DMS 273 treated with DMSO at 0.1 percent for 48 hours (cell line): ENCODE results near the gene AUTS2.

Source experiments
- DNase-seq: peaks from one replicate; lab custom pipeline; 2025; lab: John Stamatoyannopoulos, UW

AUTS2 gene

GRCh38 chr7:70068531-70068930, 470.3 kb downstream of the AUTS2 start:
- no peak for DNase-seq

- no peak for DNase-seq
Measured at GRCh38 chr7:70069977-70070376, 471.7 kb downstream of the AUTS2 start.

- no peak for DNase-seq
Measured at GRCh38 chr7:70071766-70072165, 473.5 kb downstream of the AUTS2 start.

- DNase-seq = peak; percentile 90
Measured at GRCh38 chr7:70072220-70072619, 473.9 kb downstream of the AUTS2 start.

GRCh38 chr7:70076325-70076724, 478.1 kb downstream of the AUTS2 start:
- no peak for DNase-seq

GRCh38 chr7:70082099-70082611, 483.9 kb downstream of the AUTS2 start:
- no peak for DNase-seq

GRCh38 chr7:70091362-70091761, 493.1 kb downstream of the AUTS2 start:
- no peak for DNase-seq

GRCh38 chr7:70092314-70093204, 494.3 kb downstream of the AUTS2 start:
- peak; percentile 92 for DNase-seq

- peak; percentile 38 for DNase-seq
Measured at GRCh38 chr7:70093205-70093904, 495.1 kb downstream of the AUTS2 start.

- DNase-seq = no peak
Measured at GRCh38 chr7:70094831-70095230, 496.6 kb downstream of the AUTS2 start.

- DNase-seq = no peak
Measured at GRCh38 chr7:70097645-70098044, 499.4 kb downstream of the AUTS2 start.

GRCh38 chr7:70098133-70098561, 499.9 kb downstream of the AUTS2 start:
- DNase-seq = no peak

- DNase-seq = no peak
Measured at GRCh38 chr7:70098905-70099672, 500.8 kb downstream of the AUTS2 start.

- peak; percentile 18 for DNase-seq
Measured at GRCh38 chr7:70104243-70104642, 506.0 kb downstream of the AUTS2 start.

GRCh38 chr7:70113078-70113477, 514.8 kb downstream of the AUTS2 start:
- no peak for DNase-seq

- no peak for DNase-seq
Measured at GRCh38 chr7:70113536-70113935, 515.3 kb downstream of the AUTS2 start.

GRCh38 chr7:70114806-70115205, 516.5 kb downstream of the AUTS2 start:
- DNase-seq = no peak

GRCh38 chr7:70116244-70116643, 518.0 kb downstream of the AUTS2 start:
- DNase-seq = no peak

- DNase-seq = no peak
Measured at GRCh38 chr7:70116867-70117266, 518.6 kb downstream of the AUTS2 start.

- DNase-seq = no peak
Measured at GRCh38 chr7:70120851-70121250, 522.6 kb downstream of the AUTS2 start.

GRCh38 chr7:70131817-70132216, 533.5 kb downstream of the AUTS2 start:
- DNase-seq = no peak

GRCh38 chr7:70132226-70132851, 534.1 kb downstream of the AUTS2 start:
- no peak for DNase-seq
